NCI-H2029 (cell line): ENCODE results near the gene CRY2.
"Not testable (repeated sequence)": the region's sequence is repeated elsewhere in the genome, so short reads cannot be mapped to it uniquely, and the experiment has no call there.

Experiments used
- DNase-seq: peaks from one replicate; lab custom pipeline; 2025; lab: John Stamatoyannopoulos, UW

Gene CRY2

DNA sequence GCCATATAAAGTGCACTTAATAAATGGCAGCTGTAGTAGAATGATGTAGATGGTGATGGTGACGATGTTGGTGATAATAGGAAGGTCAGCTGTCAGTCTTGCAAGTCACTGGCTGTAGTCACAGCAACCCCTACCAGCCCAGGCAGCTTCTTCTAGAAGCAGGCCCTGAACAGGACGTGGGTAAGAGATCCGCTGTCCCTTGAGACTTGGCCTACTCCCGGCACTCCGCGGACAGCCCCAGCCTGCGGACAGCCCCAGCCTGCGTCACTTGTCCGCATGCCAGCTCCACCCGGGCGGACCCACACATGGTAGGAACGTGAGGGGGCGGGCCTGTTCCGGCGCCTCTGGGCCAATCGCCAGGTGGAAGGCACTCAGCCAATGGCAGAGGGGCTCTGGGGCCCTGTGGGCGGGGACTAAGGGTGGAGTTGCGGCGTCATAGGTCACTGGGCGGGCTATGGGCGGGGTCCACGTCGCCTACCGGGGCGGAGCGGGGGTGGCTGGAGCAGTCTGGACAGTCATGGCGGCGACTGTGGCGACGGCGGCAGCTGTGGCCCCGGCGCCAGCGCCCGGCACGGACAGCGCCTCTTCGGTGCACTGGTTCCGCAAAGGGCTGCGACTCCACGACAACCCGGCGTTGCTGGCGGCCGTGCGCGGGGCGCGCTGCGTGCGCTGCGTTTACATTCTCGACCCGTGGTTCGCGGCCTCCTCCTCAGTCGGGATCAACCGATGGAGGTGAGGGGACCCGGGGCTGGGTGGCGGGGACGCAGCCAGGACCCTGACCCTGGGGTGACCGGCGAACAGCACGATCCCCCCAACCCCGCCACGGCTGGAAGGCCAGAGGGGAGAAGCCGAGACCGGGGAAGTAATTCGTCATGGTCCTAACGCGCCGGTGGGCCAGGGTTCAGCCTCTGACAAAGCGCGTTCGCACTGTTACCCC lies at the start of gene CRY2:
TSS of gene CRY2 (plus strand) at position 502 of the 937 bp plus-strand sequence. CDS start at position 518, 16 bp downstream.
- peak; percentile 93 for DNase-seq

DNA sequence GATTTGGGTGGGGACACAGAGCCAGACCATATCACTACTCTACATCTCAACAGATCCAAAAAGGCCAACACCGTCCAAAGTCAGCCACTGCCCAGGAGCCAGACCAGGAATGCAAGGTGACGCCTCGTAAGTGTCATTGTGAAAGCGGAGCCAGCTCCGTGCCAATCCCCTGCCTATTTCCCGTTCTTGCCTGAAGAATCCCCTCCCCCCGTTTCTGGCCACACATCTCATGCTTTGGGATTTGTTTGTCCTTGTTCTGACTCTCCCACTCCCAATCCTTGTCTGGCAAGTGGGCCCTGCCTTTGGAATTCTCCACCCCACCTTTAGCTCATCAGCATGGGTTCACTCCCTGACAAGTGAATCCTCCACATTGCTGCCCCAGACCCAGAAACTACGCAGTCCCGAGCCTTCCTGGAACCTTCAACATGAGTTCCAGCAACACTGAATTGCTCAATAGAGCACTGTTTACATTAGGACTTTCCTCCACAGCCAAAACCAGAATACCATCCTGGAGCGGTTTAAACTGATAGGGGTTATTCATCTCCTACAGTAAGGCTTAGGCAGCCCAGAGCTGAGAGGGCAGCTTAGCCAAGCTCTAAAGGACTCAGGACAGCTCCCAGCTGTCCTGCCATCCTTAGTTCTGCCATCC lies 48.4 kb upstream of the CRY2 start:
- DNase-seq, result no peak

DNA sequence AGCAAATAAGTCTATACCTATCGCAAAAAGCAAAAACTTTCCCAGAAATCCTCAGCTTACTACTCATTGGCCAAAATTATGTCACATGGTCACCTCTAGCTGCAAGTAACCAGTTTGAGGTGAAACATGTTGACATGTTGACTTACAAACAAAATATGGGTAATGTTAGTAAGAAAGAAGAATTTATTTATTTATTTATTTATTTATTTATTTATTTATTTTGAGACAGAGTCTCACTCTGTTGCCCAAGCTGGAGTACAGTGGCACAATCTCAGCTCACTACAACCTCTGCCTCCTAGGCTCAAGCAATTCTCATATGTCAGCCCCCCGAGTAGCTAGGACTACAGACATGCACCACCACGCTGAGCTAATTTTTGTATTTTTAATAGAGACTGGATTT lies 47.7 kb upstream of the CRY2 start:
- DNase-seq, result no peak

DNA sequence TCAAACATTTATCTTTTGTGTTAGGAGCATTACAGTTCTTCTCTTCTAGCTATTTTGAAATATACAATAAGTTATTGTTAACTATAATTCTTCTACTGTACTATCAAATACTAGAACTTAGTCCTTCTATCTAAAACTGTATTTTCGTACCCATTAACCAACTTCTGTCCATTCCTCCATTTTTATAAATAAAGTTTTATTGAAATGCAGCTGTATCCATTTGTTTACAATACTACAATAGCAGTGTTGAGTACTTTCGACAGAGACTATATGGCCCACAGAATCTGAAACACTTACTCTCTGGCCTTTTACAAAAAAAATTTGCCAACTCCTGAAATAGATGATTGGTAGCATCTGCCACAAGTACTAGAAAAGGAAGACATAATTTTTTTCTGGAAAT lies 47.0 kb upstream of the CRY2 start:
- DNase-seq, result no peak

DNA sequence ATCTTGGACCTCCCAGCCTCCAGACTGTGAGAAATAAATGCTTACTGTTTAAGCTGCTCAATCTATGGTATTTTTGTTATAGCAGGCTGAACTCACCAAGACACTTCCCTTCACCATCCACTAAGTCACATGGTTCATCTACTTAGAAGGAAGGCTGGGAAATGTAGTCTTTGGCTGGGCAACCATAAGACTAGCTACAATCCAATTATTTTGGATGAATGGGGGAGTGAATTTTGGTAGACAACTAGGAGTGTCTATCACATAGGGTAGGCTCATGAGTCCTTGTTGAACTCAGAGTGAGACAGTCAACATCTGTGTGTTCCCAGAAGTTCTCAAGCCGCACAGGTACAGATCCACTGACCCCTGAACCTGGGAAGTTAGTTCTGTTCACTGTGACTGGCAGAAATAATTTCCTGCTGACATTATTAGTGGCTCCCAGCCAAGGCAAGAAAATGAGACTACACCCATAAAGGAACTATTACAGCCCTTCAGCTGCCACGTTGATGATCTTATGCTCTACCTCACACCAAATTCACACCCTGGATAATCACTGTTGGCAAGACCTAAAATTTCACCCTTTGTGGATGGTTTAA lies 45.5 kb upstream of the CRY2 start:
- no peak for DNase-seq

DNA sequence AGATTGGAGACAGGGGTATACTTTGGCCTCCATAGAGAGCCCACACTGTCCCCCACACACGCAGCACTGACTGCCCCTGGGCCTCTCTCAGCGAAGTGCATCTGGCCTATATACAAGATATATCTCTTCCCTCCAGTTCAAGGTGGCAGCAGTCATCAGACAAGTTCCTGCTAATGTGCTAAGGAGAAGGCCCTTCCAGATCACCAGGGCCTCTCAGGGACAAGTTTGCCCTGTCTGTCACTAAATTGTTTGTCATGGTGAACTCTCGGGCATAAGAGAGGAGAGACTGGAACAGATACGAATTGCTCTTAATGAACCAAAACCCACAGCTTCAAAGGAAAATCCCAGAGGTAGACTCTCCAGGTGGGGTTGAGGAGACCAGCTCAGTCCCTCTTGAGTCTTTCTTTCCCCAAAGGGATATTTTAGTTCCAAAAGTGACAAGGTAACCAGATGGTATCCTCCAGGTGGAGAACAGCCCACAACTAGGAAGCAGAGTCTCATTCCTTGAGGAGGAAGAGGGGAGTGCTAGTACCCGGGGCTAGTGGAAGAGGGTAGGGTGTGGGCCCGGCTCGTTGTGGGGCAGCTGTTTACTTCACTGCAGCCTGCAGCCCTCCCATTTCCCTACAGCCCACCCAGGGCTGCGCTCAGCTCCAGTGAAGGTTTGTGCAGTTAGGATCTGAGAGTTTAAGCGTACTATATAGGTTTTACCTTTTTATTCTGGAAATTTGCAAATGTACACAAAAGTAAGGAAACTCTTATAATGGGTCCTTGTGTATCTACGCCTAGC lies 44.6 kb upstream of the CRY2 start:
- no peak for DNase-seq

DNA sequence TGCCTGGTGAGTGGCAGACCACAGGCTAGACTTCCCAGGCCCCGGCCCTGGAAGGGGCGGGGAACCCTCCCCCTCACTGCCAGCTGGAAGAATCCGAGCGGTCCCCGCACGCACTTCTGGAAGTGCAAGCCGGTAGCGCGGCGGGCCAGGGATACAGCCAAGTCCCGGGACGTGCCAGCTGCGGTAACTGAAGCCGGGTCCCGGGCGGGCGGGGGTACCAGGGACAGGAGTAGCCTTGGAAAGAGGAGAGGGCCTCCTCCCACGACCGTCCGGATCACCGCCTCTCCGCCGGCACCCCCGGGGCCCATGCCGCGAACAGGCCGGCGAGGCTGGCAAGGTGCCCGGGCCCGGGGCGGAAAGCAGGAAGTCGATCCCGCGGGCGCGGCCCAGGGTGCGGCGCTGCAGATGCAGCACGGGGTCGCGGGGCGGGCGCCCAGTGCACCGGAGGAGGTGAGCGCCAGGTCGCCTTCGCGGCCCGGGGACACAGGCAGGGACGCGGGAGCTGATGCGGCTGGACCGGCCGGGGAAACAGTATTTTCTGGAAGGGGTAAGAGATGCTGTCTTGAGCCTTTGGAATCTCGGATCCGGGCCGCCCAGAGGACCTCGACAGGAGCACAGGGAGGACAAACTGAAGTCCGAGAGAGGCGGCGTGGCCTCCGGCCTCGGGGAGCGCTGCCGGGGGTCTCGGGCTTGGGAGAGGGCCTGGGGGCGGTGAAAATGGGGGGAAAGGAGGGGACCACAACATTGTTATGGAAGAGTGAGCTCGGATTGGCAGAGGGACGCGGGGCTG lies 43.1 kb upstream of the CRY2 start:
- peak; percentile 62 for DNase-seq

DNA sequence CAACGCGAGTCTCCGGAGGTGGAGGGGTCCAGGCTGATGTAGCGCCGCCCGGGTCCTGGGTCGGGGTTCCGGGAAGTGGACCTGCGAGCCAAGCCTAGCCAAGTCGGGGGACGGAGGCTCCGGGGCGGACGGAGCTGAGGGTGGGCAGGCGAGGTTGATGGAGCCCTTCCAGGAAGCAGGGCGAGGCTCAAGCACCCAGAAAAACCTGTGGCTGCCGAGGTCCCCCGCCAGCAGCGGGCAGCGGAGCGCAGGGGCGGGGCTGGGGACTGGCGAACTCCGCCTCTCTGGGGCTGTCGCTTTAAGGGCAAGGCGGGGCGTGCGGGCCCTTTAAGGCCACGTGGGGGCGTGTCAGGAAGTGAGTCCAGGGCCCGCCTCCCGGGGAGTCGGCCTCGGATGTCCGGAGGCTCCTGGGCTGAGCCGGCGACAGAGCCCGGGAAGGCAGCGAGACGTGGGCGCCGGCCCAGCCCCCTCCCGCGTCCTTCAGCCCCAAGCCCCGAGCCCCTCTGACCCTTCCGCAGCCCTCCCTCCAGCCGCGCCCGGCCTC lies 42.4 kb upstream of the CRY2 start, which contains the start of gene SLC35C1:
TSS of gene SLC35C1 (plus strand) at position 389 of the 544 bp plus-strand sequence. CDS start 653 bp downstream, outside the sequence.
- peak; percentile 91 for DNase-seq

DNA sequence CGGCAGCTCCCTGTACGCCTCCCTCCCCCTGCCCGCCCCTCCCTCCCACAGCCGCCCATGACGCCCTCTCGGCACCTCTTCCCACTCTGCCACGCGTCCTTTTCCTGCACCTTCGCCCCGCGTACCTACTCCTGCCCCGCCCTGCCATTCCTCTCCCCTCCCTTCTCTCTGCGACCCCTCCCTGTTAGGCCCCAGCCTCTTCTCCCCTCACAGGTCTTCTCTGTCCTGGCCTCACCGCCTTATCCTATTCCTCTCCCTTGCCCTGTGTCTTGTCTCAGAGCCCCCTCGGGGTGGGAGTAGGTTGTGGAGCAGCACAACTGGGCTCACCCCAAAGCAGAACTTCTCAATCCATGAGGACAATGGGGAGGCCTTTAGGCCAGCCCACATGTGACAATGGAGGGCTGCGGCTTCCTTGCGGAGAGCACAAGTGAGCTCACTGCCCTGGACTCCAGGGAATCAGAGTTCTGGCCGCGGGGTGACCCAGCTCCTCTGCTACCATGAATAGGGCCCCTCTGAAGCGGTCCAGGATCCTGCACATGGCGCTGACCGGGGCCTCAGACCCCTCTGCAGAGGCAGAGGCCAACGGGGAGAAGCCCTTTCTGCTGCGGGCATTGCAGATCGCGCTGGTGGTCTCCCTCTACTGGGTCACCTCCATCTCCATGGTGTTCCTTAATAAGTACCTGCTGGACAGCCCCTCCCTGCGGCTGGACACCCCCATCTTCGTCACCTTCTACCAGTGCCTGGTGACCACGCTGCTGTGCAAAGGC lies 41.8 kb upstream of the CRY2 start:
- DNase-seq, result no peak

DNA sequence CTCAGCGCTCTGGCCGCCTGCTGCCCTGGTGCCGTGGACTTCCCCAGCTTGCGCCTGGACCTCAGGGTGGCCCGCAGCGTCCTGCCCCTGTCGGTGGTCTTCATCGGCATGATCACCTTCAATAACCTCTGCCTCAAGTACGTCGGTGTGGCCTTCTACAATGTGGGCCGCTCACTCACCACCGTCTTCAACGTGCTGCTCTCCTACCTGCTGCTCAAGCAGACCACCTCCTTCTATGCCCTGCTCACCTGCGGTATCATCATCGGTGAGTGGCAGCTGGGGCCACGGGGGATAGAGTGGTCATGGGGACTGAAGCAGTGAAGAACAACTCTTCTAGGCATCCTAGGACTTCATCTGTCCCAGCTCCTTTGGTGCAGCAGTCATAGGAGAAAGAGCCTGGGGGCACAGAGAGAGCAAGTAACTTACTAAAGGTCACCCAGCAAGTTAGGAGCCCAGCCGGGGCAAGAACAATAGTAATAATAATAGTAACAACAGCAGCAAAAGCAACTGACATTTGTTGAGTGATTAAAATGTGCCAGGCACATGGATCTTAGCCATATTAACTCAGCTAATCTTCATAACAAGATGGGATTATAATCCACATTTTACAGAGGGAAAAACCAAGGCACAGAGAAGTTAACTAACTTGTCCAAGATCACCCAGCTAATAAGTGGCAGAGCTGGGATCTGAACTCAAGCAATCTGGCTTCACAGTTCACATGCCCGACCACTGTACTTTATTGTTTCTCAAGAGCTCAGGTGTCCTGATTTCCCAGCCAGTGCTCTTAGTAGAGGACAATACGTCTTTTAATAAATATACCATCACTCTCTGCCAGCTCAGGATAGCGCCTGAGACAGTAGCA lies 41.0 kb upstream of the CRY2 start:
- no peak for DNase-seq

DNA sequence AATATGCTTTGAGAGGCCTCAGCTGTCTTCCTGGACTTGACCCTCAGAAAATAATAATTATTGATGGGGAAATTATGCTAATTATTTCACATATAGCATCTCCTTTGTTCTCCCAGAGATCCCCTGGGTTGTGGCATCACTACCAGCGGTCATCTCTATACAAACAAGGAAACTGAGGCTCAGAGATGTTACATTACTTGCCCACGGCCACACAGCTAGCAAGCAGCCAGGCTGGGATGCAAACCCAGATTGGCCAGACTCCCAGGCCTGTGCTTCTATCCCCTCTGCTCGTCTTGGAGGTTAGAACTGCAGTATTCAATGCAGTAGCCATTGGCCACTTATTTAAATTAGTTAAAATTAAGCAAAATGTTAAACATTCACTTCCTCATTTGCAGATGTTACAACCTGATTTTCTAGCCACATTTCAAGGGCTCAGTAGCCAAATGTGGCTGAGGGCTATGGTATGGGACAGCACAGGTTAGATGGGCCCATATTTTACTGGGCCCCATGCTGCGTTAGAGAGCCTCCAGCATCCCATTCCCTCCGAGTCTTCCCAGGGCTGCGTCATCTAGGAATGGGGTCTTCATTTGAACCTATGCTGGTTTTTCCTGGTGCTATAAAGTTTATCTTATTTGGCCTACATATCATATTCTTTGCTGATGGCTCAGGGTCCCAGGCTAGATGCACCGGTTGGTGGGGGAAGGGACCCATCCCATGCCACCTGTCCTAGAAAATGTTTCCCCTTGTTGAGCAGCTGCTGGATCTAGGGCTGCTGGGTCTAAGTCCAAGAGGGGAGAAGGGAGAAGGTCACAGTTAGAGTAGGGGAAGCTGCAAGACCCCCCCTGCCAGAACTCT lies 40.1 kb upstream of the CRY2 start:
- DNase-seq, result no peak

DNA sequence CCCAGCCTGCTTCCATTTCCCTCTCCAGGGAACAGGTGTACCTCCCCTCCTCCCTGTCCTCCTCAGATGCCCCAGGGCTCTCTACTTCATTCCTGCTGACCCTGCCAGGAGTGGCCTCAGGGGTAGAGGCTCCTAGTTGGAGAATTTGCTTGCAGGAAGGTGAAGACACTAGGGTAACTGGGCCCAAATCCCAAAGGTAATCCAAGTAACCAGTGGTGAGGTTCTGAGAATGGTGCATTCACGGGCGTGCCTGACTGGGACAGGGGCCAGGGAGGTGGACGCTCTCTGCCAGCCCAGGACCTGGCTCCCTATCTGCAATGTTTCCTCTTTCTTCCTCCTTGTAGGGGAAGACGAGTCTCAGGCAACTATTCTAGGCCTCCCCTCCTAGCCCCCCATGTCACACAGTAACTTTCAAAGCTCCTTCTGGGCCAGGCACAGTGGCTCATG lies 39.5 kb upstream of the CRY2 start:
- DNase-seq, result no peak

DNA sequence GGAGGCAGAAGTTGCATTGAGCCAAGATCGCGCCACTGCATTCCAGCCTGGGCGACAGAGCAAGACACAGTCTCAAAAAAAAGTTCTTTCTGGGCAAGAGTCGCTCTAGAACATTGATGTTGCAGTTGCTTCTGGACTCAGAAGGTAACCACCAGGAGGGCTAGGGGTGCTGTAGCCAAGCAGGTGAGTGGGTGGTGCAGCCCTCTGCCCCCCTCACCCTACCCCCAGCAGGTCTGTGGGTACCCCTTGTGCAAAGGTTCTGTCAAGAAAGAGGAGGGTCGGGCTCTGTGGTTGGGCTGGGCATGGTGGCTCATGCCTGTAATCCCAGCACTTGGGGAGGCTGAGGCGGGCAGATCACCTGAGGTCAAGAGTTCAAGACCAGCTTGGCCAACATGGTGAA lies 38.8 kb upstream of the CRY2 start:
- DNase-seq, result not testable (repeated sequence)

DNA sequence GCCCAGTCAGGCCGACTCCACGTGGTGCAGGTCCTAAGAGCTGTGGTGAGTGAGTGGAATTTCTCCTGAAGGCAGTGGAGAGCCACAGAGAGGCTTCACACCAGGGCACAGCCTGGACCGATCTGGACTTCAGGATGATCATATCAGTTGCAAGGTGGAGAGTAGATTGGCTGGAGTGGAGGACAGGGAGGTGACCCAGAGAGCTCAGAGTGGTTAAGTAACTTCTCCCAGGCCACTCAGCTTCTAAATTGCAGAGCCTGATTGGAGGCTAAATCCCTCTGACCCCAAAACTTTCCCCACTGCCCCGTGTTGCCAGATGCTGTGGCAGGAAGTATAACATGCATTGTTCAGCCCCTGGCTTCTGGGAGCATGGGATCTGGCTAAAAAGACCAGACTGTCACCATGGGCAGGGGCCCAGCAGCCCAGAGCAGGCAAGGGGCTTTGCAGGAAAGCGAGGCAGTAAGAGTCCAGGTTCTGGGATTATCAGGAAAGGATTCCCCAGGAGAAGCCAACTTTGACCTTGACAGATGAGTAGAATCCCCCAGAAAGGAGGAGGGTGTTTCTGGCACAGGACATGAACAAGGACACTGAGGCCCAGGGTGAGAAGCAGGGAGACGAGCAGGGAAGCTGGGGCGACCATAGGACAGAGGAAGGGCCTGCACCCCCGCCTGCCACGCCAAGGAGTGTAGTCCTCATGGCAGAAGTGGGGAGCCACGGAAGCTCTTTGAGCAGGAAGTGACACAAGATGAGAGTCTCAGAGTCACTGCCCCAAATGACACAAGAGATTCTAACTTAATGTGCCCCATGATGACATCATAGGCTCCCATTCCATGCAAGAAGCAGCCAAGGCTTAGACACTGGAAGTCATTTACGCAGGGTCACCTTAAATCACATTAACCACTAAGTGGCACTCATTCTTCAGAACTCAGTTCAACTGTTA lies 37.5 kb upstream of the CRY2 start:
- DNase-seq, result no peak

DNA sequence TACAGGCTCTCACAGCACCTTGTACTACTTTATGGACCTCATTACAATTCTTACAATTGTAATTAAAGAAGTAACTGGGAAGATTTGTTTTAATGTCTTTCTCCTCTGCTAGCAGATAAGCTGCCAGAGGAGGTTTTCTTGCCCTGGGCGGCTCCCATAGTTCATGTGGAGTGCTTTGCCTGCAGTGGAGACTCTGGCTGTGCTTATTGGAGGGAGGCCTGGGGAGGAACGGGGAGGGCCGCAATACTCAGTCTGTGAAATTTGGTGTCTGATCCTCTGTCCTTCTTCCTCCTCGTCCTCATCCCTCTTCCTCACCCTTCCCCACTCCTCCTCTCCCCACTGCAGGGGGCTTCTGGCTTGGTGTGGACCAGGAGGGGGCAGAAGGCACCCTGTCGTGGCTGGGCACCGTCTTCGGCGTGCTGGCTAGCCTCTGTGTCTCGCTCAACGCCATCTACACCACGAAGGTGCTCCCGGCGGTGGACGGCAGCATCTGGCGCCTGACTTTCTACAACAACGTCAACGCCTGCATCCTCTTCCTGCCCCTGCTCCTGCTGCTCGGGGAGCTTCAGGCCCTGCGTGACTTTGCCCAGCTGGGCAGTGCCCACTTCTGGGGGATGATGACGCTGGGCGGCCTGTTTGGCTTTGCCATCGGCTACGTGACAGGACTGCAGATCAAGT lies 36.7 kb upstream of the CRY2 start:
- DNase-seq, result no peak

DNA sequence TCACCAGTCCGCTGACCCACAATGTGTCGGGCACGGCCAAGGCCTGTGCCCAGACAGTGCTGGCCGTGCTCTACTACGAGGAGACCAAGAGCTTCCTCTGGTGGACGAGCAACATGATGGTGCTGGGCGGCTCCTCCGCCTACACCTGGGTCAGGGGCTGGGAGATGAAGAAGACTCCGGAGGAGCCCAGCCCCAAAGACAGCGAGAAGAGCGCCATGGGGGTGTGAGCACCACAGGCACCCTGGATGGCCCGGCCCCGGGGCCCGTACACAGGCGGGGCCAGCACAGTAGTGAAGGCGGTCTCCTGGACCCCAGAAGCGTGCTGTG lies 36.2 kb upstream of the CRY2 start:
- no peak for DNase-seq
